Upper lobe of right lung (tissue), 1 donor: ENCODE measurements around the gene EFCAB11. TPM values are rescaled to one million over a fixed set of nuclear protein-coding genes. Genes with fewer than 3 reads are reported as not detected.

Experiments
- ATAC-seq: fragments of 200-7000 bp; cut with Tn5 transposase; one replicate; pipeline ENCODE4 v1.9.1; 2020; ENCODE audit warnings: mild to moderate bottlenecking, moderate library complexity
- DNase-seq: peaks from one replicate; pipeline ENCODE4 v3.0.0-alpha.2; 2020
- H3K27ac ChIP-seq: fragments of 200-600 bp; one replicate; pipeline ENCODE4 v1.8.0; 2022
- H3K27me3 ChIP-seq: fragments of 200-600 bp; one replicate; pipeline ENCODE4 v1.8.0; 2022; ENCODE audit warnings: mild to moderate bottlenecking
- H3K36me3 ChIP-seq: fragments of 200-600 bp; one replicate; pipeline ENCODE4 v1.8.0; 2022
- H3K4me1 ChIP-seq: fragments of 200-600 bp; one replicate; pipeline ENCODE4 v1.8.0; 2022
- H3K4me3 ChIP-seq: fragments of 200-600 bp; one replicate; pipeline ENCODE4 v1.8.0; 2022; ENCODE audit warnings: mild to moderate bottlenecking
- H3K9me3 ChIP-seq: fragments of 200-600 bp; one replicate; pipeline ENCODE4 v1.8.0; 2022
- intact Hi-C: fragments of 100-400 bp; cut with DNase I; formaldehyde crosslinking; loops from one replicate; pipeline ENCODE4 v1.11.0; 2022
- total RNA-seq: library from RNA; stranded (reverse); fragmentation: NEBNext Ultra II Directional; extraction: Animal tissue kit (Norgen Biotek cat#: 25700); gene quantifications from one replicate; pipeline ENCODE4 v1.2.1, GENCODE V29; 2021
- TF ChIP-seq, protein P1 (sequence below): fragments of 200-600 bp; IDR thresholded peaks from one replicate; pipeline ENCODE4 v1.8.0; 2022; ENCODE audit warnings: antibody characterized with exemption
- donor health status: DM: no; HTN: yes; CAD: no; lungs with severe emphysema.

Gene EFCAB11
- total RNA-seq, 1 donor from 2014 or later = 4.0 TPM

DNA sequence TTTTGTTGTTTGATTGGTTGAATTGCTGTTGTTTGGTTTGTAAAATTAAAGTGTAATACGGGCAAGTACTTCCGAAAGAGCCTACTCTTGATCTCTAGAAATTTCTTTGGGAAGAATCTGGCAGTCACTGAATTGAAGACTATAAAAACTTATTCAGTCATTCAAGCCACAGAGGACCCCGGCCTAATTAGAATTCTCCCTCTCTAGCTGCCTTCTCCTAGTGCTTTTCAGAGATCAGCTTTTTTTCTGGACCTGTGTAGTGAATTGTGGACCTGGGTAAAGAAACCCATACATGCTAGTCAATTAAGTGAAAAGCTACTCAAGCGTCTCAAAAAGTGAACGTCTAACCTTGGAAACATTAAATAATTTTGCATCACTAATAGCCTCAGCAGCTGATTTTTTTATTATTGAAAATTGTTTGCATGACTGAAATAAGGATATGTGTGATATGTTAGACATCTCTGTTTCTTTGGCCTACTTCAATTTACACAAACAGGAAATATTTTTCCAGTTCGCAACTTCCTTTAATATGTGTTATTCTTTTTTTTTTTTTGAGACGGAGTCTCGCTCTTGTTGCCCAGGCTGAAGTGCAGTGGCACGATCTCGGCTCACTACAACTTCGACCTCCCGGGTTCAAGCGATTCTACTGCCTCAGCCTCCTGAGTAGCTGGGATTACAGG is 27.2 kb downstream of the EFCAB11 start:
- H3K9me3 ChIP-seq = no peaks in the 10 kb centered on the region
- H3K27me3 ChIP-seq = no peaks in the 10 kb centered on the region
- ATAC-seq = no peak
- H3K27ac ChIP-seq = no peak overlapping the region
- H3K36me3 ChIP-seq = no peaks in the 10 kb centered on the region
- H3K4me1 ChIP-seq = no peaks in the 10 kb centered on the region
- DNase-seq = no peak
- TF ChIP-seq, protein P1, sequence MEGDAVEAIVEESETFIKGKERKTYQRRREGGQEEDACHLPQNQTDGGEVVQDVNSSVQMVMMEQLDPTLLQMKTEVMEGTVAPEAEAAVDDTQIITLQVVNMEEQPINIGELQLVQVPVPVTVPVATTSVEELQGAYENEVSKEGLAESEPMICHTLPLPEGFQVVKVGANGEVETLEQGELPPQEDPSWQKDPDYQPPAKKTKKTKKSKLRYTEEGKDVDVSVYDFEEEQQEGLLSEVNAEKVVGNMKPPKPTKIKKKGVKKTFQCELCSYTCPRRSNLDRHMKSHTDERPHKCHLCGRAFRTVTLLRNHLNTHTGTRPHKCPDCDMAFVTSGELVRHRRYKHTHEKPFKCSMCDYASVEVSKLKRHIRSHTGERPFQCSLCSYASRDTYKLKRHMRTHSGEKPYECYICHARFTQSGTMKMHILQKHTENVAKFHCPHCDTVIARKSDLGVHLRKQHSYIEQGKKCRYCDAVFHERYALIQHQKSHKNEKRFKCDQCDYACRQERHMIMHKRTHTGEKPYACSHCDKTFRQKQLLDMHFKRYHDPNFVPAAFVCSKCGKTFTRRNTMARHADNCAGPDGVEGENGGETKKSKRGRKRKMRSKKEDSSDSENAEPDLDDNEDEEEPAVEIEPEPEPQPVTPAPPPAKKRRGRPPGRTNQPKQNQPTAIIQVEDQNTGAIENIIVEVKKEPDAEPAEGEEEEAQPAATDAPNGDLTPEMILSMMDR = no peak
- intact Hi-C loops = no loop called here
- no peak overlapping the region for H3K4me3 ChIP-seq

DNA sequence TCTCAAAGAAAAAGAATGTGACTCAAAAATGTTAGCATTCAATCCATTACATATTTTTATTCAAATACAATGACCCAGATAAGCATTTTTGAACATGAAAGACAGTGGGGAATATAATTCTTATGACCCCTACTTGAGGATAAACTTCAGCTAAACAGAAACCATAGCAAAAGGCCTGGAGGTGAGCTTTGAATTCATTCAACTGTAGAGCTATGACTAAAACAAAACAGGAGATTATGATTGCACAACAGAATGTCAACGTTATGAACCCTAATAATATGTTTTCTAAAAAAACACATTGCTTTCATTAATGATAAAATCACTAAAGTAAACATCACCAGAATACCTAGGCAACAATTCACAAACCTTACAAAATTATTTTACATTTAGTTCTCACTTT is 27.8 kb downstream of the EFCAB11 start:
- no peaks in the 10 kb centered on the region for H3K36me3 ChIP-seq
- H3K9me3 ChIP-seq = no peaks in the 10 kb centered on the region
- DNase-seq (no peak), ATAC-seq (no peak)
- intact Hi-C loops = no loop called here
- no peak overlapping the region for H3K4me3 ChIP-seq
- H3K4me1 ChIP-seq = no peaks in the 10 kb centered on the region
- H3K27ac ChIP-seq = no peak overlapping the region
- TF ChIP-seq, protein P1 = no peak
- H3K27me3 ChIP-seq = no peaks in the 10 kb centered on the region

DNA sequence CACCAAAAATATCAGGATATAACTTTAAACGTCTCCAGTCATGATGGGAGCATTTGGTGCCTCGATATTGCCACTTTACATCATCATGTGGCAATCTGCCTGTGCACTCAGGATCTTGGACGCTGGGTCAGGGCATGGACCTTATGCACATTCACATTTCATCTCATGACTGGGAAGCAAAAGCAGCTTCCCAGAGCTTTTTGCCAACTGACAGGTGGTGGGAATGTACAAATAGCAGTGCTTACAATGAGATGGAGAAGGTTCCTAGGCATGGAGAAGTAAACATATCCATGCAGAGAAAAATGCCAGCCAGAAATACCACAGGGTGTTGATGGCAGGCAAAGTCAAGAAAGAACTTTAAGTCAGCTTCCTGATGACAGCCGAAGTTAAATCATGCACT is 30.3 kb downstream of the EFCAB11 start:
- H3K4me3 ChIP-seq = no peak overlapping the region
- DNase-seq (no peak), ATAC-seq (no peak)
- no peaks in the 10 kb centered on the region for H3K4me1 ChIP-seq
- intact Hi-C loops = no loop called here
- no peaks in the 10 kb centered on the region for H3K36me3 ChIP-seq
- no peaks in the 10 kb centered on the region for H3K9me3 ChIP-seq
- TF ChIP-seq, protein P1 = no peak
- no peak overlapping the region for H3K27ac ChIP-seq
- H3K27me3 ChIP-seq = no peaks in the 10 kb centered on the region

DNA sequence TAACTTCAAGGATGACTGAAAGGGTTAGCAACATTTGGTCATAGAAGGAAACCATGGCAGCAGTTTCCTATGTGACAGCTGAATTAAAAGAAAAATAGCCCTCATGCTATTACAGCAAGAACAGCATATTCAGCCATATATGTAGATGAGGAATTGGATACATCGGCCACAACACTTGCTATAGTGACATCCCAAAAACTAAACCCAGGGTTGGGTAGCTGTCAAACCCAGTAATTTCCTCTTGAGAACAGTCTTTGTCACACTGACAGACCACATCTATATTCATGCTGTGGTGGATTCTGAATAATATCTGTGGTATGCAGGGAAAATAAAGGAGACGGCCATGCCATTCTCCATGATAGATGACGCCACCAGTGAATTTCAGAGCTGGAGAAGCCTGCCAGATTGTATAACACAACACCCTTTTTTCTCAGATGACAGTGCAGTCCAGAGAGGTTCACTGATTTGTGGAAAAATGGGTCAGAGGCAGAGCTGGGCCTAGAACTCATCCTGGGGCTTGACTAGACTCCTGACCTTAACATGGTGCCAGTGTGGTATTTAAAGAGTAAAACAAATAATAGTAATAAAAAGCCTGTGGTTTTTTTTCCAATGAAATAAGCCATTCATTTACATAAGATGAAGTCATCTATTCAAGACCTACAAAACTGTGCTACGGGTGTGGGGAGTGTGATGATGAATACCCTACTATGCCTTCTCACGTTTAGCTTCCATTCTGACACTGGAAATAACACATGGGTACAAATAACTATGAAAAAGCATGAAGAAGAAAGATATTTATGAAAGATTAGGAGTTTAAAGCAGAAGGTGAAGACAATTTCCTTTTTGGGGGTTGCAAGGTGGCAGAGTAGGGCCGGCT is 32.3 kb downstream of the EFCAB11 start:
- H3K27ac ChIP-seq = no peak overlapping the region
- intact Hi-C loops = no loop called here

DNA sequence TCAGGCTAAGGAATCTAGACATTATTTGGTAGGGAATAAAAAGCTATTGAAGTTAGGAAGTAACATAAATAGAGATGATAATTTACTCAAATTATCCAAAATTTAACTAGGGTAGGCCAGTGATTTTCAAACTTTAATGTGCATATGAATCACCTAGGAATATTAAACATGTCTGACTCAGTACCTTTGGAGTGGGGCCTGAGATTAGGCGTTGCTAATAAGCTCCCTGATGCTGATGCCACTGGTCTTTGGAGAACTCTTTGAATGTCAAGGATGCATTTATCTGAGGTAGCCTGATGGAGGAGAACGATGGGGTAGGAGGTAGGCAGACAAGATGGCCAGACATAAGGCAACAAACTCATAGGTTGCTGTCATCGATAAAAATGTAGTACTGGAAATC is 33.2 kb downstream of the EFCAB11 start:
- no peaks in the 10 kb centered on the region for H3K27me3 ChIP-seq
- intact Hi-C loops = no loop called here
- DNase-seq (no peak), ATAC-seq (no peak)
- H3K4me1 ChIP-seq = no peaks in the 10 kb centered on the region
- no peak overlapping the region for H3K4me3 ChIP-seq
- no peaks in the 10 kb centered on the region for H3K36me3 ChIP-seq
- H3K27ac ChIP-seq = no peak overlapping the region
- no peaks in the 10 kb centered on the region for H3K9me3 ChIP-seq
- TF ChIP-seq, protein P1 = no peak

More for the DNA sequence above, 32.3 kb downstream of the EFCAB11 start:
- Histone ChIP-seq H3K36me3 (no peaks in the 10 kb centered on the region), H3K9me3 (no peaks in the 10 kb centered on the region), H3K4me3 (no peak overlapping the region), H3K4me1 (no peaks in the 10 kb centered on the region), H3K27me3 (no peaks in the 10 kb centered on the region)
- ATAC-seq (no peak), DNase-seq (no peak)
- TF ChIP-seq, protein P1 = no peak
